GM12878 (cell line): ENCODE results near the gene PHLDB3. TPM values are rescaled to one million over a fixed set of nuclear protein-coding genes. Genes with fewer than 3 reads are reported as not detected.

Experiments
- ATAC-seq: fragments of 200-7000 bp; cut with Tn5 transposase; 3 replicates; pipeline ENCODE4 v1.9.1; 2020; ENCODE audit warnings: mild to moderate bottlenecking, moderate library complexity
- BruUV-seq: library from RNA; stranded (reverse); fragments of 400-500 nt; replicated peaks from 2 replicates; lab custom pipeline; 2021; lab: Mats Ljungman, UMichigan
- CTCF ChIA-PET: fragments of 300-600 bp; sonication (Branson Sonifier 250); formaldehyde crosslinking; extraction: SDS; loops from one replicate; lab custom pipeline; 2021; ENCODE audit warnings: inconsistent platforms; lab: Yijun Ruan, JAX
- POLR2A ChIA-PET: fragments of 350-600 bp; formaldehyde crosslinking; extraction: SDS; loops from one replicate; lab custom pipeline; 2021; ENCODE audit warnings: inconsistent platforms; lab: Charles Lee
- RAD21 ChIA-PET: fragments of 300-600 bp; sonication (Branson Sonifier 250); formaldehyde crosslinking; loops from one replicate; lab custom pipeline; 2023; ENCODE audit warnings: antibody characterized with exemption; ENCODE audit not compliant: unreplicated experiment; lab: Charles Lee
- SMC1A ChIA-PET: fragments of 300-600 bp; sonication (Branson Sonifier 250); formaldehyde crosslinking; loops from one replicate; lab custom pipeline; 2023; ENCODE audit not compliant: unreplicated experiment, uncharacterized antibody; lab: Charles Lee
- DNase-seq: peaks from one replicate; pipeline ENCODE4 v3.0.0-alpha.2; 2011; ENCODE audit warnings: low read depth, low spot score
- FAIRE-seq: peaks from 3 replicates; lab custom pipeline; 2011; peaks lifted over from hg19 to GRCh38; lab: Jason Lieb, UNC
- H2AFZ ChIP-seq: 2 replicates; pipeline ENCODE4 v1.6.0; 2011; ENCODE audit warnings: low read depth, low read length, control low read depth; ENCODE audit not compliant: control insufficient read depth
- H3K27ac ChIP-seq: 2 replicates; pipeline ENCODE4 v1.5.1; 2011; ENCODE audit warnings: control low read depth; ENCODE audit not compliant: control insufficient read depth, insufficient read depth
- H3K27me3 ChIP-seq, 2 experiments: replicated peaks in 1 of 2; 2 replicates each; pipeline versions ENCODE4 v1.6.0 to v1.6.1; 2011; ENCODE audit warnings: low read length in 1 of 2; ENCODE audit not compliant: control insufficient read depth in 2 of 2, insufficient read depth in 2 of 2
- H3K36me3 ChIP-seq, 2 experiments: 2 replicates each; pipeline ENCODE4 v1.5.1; 2011; ENCODE audit warnings: low read length in 1 of 2; ENCODE audit not compliant: control insufficient read depth in 2 of 2, insufficient read depth in 2 of 2
- H3K4me1 ChIP-seq: 2 replicates; pipeline ENCODE4 v1.6.1; 2011; ENCODE audit warnings: mild to moderate bottlenecking, low read length, moderate library complexity, mixed read lengths; ENCODE audit not compliant: control insufficient read depth, insufficient read depth
- H3K4me2 ChIP-seq: 2 replicates; pipeline ENCODE4 v1.6.0; 2011; ENCODE audit warnings: control low read depth; ENCODE audit not compliant: control insufficient read depth, insufficient read depth
- H3K4me3 ChIP-seq: fragments of 200-600 bp; sonication (generic); 2 replicates; pipeline ENCODE4 v1.5.1; 2016
- H3K79me2 ChIP-seq: 2 replicates; pipeline ENCODE4 v1.6.0; 2011; ENCODE audit warnings: low read length; ENCODE audit not compliant: control insufficient read depth, insufficient read depth
- H3K9ac ChIP-seq: 2 replicates; pipeline ENCODE4 v1.8.0; 2011; ENCODE audit warnings: low read length, control low read depth, mixed read lengths; ENCODE audit not compliant: control insufficient read depth, insufficient read depth
- H3K9me3 ChIP-seq: replicated peaks from 3 replicates; pipeline ENCODE4 v1.5.1; 2011; ENCODE audit warnings: mild to moderate bottlenecking, low read length; ENCODE audit not compliant: control insufficient read depth, insufficient read depth
- H4K20me1 ChIP-seq: 2 replicates; pipeline ENCODE4 v1.6.0; 2011; ENCODE audit not compliant: control insufficient read depth, insufficient read depth
- SUZ12 ChIP-seq: fragments of 200-600 bp; sonication (generic); IDR thresholded peaks from one replicate; pipeline ENCODE4 v1.6.1; 2018; ENCODE audit warnings: antibody characterized with exemption, mild to moderate bottlenecking; ENCODE audit not compliant: unreplicated experiment
- TCF12 ChIP-seq: IDR thresholded peaks from 2 replicates; pipeline ENCODE4 v1.6.1; 2011; ENCODE audit warnings: low read depth, mild to moderate bottlenecking, low read length
- ZNF384 ChIP-seq: IDR thresholded peaks from 2 replicates; pipeline ENCODE4 v1.6.1; 2012; ENCODE audit warnings: low read depth, mild to moderate bottlenecking, low read length, improper control_type of control experiment, borderline replicate concordance
- ZZZ3 ChIP-seq: IDR thresholded peaks from 2 replicates; pipeline ENCODE4 v1.6.1; 2011; ENCODE audit warnings: low read depth; ENCODE audit not compliant: control insufficient read depth, insufficient read length
- in situ Hi-C: fragments of 300-500 bp; cut with MboI; formaldehyde crosslinking; loops from 9 replicates; pipeline ENCODE4 v1.14.3; 2018; ENCODE audit warnings: mixed read lengths
- intact Hi-C: fragments of 100-400 bp; cut with micrococcal nuclease; formaldehyde crosslinking; loops from one replicate; pipeline ENCODE4 v1.14.2; 2022; ENCODE audit not compliant: unreplicated experiment
- polyA plus RNA-seq, 11 experiments: library from polyadenylated mRNA; depleted of rRNA in 4 of 11; unstranded in 6 of 11; stranded (reverse) in 5 of 11; fragments of >200 nt; fragmentation: Nextera tagmentation in 4 of 11; fragmentation: Illumina TruSeq in 1 of 11; extraction: Ambion mirVana in 4 of 11; extraction: Trizol in 1 of 11; gene quantifications; 1 replicate in 1 of 11; 2 replicates in 10 of 11; pipeline versions ENCODE4 v1.2.1 to v1.2.3, GENCODE V29; 2011 to 2016; ENCODE audit warnings: inconsistent platforms in 2 of 11, missing spikeins in 2 of 11, low read depth in 1 of 11
- total RNA-seq, 4 experiments: library from RNA; depleted of rRNA in 3 of 4; stranded (reverse); fragments of >200 nt in 3 of 4; fragmentation: Illumina TruSeq in 1 of 4; extraction: Trizol in 1 of 4; gene quantifications; 2 replicates each; pipeline versions ENCODE4 v1.2.1 to v1.2.3, GENCODE V29; 2013 to 2021
- TF ChIP-seq, protein P1 (sequence below): IDR thresholded peaks from 2 replicates; pipeline ENCODE4 v1.6.1; 2011; ENCODE audit warnings: mild to moderate bottlenecking, low read depth, low read length, moderate library complexity; ENCODE audit not compliant: insufficient replicate concordance
- TF ChIP-seq, protein P2 (sequence below), 3 experiments: IDR thresholded peaks in 2 of 3; conservative IDR thresholded peaks in 1 of 3; 2 replicates each; pipeline ENCODE4 v1.5.1; 2011; ENCODE audit warnings: low read depth in 3 of 3, low read length in 3 of 3, mild to moderate bottlenecking in 3 of 3, control low read depth in 2 of 3, moderate library complexity in 2 of 3, inconsistent platforms in 1 of 3, mixed read lengths in 1 of 3; ENCODE audit not compliant: control insufficient read depth in 2 of 3, insufficient read depth in 1 of 3; ENCODE audit errors: extremely low read depth in 1 of 3
- TF ChIP-seq, protein P3 (sequence below): fragments of 450-650 bp; conservative IDR thresholded peaks from 2 replicates; pipeline ENCODE4 v1.6.1; 2017; ENCODE audit warnings: mild to moderate bottlenecking, moderate library complexity

The PHLDB3 gene
- total and polyA plus RNA-seq, 10 of the 15 experiments (the other 5 are each of a cell fraction or from before 2014, with no cell fraction given) = 0.13 to 13.0 (median 5.5) TPM

DNA sequence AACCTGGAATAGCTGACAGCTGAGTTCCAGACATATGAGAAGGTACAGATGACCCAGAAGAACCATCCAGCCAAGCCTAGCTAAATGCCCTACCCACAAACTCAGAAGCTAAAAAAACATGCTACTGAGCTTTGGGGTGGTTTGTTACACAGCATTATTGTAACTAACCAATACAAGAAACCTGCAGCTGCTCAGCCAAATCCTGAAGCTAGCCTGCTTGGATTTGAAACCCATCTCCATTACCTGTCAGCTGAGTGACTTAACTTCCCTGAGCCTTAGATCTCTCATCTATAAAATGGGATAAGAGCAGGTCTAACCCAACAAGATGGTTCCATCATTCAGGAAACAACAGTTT lies 64.9 kb downstream of the PHLDB3 start:
- ChIA-PET POLR2A (no interaction called here), CTCF (interaction anchor here (1.2 to 2.8 kb wide), 2 partner anchors 13 to 80 kb away, joined by 3 to 18 read pairs; no protein-coding TSS in a partner anchor), SMC1A (interaction anchor here (1.5 to 1.9 kb wide), 3 partner anchors 8 to 80 kb away, joined by 5 to 8 read pairs (median 5); no protein-coding TSS in a partner anchor), RAD21 (interaction anchor here (2.3 kb wide), 1 partner anchor 80 kb away, joined by 11 read pairs; no protein-coding TSS in a partner anchor)
- Histone ChIP-seq H3K27ac (no peak overlapping the region), H4K20me1 (no peaks in the 10 kb centered on the region), H2AFZ (no peak overlapping the region), H3K4me2 (no peak overlapping the region), H3K4me3 (no peak overlapping the region), H3K9ac (no peak overlapping the region), H3K27me3 (peaks cover 0 to 2% of the 10 kb centered on the region in 2 experiments; a peak in 1 of 4 replicates), H3K9me3 (no peaks in the 10 kb centered on the region; the same call in 2 of the 3 replicates), H3K79me2 (no peaks in the 10 kb centered on the region), H3K4me1 (no peaks in the 10 kb centered on the region), H3K36me3 (no peaks in the 10 kb centered on the region)
- ATAC-seq (no peak), FAIRE-seq (no peak), DNase-seq (no peak)
- BruUV-seq = no TSS peak
- in situ Hi-C loops = loop anchor here (10.0 kb wide), 1 partner anchor 365 kb away; the partner anchor contains the start of gene LYPD5
- intact Hi-C loops = loop anchor here (10.0 kb wide), 1 partner anchor 345 kb away; the partner anchor contains the start of gene KCNN4
- TF ChIP-seq SUZ12 (no peak), ZNF384 (no peak), ZZZ3 (no peak), TCF12 (no peak)
- TF ChIP-seq, protein P1, sequence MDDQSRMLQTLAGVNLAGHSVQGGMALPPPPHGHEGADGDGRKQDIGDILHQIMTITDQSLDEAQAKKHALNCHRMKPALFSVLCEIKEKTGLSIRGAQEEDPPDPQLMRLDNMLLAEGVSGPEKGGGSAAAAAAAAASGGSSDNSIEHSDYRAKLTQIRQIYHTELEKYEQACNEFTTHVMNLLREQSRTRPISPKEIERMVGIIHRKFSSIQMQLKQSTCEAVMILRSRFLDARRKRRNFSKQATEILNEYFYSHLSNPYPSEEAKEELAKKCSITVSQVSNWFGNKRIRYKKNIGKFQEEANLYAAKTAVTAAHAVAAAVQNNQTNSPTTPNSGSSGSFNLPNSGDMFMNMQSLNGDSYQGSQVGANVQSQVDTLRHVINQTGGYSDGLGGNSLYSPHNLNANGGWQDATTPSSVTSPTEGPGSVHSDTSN = no peak
- TF ChIP-seq, protein P2, sequence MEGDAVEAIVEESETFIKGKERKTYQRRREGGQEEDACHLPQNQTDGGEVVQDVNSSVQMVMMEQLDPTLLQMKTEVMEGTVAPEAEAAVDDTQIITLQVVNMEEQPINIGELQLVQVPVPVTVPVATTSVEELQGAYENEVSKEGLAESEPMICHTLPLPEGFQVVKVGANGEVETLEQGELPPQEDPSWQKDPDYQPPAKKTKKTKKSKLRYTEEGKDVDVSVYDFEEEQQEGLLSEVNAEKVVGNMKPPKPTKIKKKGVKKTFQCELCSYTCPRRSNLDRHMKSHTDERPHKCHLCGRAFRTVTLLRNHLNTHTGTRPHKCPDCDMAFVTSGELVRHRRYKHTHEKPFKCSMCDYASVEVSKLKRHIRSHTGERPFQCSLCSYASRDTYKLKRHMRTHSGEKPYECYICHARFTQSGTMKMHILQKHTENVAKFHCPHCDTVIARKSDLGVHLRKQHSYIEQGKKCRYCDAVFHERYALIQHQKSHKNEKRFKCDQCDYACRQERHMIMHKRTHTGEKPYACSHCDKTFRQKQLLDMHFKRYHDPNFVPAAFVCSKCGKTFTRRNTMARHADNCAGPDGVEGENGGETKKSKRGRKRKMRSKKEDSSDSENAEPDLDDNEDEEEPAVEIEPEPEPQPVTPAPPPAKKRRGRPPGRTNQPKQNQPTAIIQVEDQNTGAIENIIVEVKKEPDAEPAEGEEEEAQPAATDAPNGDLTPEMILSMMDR (IDR thresholded peaks at IDR 0.05 in 2 of 3, conservative IDR thresholded peaks at IDR 0.05 in 1 of 3; ENCODE audit: control insufficient read depth in 2 of 3, extremely low read depth in 1 of 3, insufficient read depth in 1 of 3, low read depth in 3 of 3, low read length in 3 of 3) = no peak
- TF ChIP-seq, protein P3, sequence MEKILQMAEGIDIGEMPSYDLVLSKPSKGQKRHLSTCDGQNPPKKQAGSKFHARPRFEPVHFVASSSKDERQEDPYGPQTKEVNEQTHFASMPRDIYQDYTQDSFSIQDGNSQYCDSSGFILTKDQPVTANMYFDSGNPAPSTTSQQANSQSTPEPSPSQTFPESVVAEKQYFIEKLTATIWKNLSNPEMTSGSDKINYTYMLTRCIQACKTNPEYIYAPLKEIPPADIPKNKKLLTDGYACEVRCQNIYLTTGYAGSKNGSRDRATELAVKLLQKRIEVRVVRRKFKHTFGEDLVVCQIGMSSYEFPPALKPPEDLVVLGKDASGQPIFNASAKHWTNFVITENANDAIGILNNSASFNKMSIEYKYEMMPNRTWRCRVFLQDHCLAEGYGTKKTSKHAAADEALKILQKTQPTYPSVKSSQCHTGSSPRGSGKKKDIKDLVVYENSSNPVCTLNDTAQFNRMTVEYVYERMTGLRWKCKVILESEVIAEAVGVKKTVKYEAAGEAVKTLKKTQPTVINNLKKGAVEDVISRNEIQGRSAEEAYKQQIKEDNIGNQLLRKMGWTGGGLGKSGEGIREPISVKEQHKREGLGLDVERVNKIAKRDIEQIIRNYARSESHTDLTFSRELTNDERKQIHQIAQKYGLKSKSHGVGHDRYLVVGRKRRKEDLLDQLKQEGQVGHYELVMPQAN = no peak
